OCI-LY7 (cell line): ENCODE measurements around the gene KCNMA1. TPM values are rescaled to one million over a fixed set of nuclear protein-coding genes. Genes with fewer than 3 reads are reported as not detected.

ENCODE experiments used
- BruUV-seq: library from RNA; stranded (reverse); fragments of 400-500 nt; replicated peaks from 2 replicates; lab custom pipeline; 2021; lab: Mats Ljungman, UMichigan
- CTCF ChIA-PET: fragments of 300-600 bp; sonication (Branson Sonifier 250); formaldehyde crosslinking; loops from one replicate; lab custom pipeline; 2022; ENCODE audit warnings: antibody characterized with exemption; ENCODE audit not compliant: unreplicated experiment; lab: Charles Lee
- POLR2A ChIA-PET: fragments of 300-600 bp; sonication (Branson Sonifier 250); formaldehyde crosslinking; loops from one replicate; lab custom pipeline; 2022; ENCODE audit warnings: antibody characterized with exemption; lab: Charles Lee
- DNase-seq: peaks from one replicate; pipeline ENCODE4 v3.0.0-alpha.2; 2015; ENCODE audit warnings: low spot score
- H2AFZ ChIP-seq: fragments of 200-600 bp; sonication (generic), shearing (Covaris generic); 2 replicates; pipeline ENCODE4 v1.6.1; 2014; ENCODE audit warnings: mild to moderate bottlenecking, antibody characterized with exemption, low read length, moderate library complexity
- H3K27ac ChIP-seq: fragments of 200-600 bp; sonication (generic); 2 replicates; pipeline ENCODE4 v1.5.1; 2014; ENCODE audit warnings: mixed run types, low read depth, mild to moderate bottlenecking, moderate library complexity, low read length, inconsistent platforms; ENCODE audit not compliant: poor library complexity, severe bottlenecking
- H3K36me3 ChIP-seq: fragments of 200-600 bp; sonication (generic); 2 replicates; pipeline ENCODE4 v1.6.1; 2014; ENCODE audit warnings: mild to moderate bottlenecking, antibody characterized with exemption, low read length, moderate library complexity, mixed read lengths; ENCODE audit not compliant: insufficient read depth
- H3K4me1 ChIP-seq: fragments of 200-600 bp; sonication (generic); 2 replicates; pipeline ENCODE4 v1.5.1; 2014; ENCODE audit warnings: mild to moderate bottlenecking, low read length; ENCODE audit not compliant: insufficient read depth, poor library complexity, severe bottlenecking
- H3K4me2 ChIP-seq: fragments of 200-600 bp; sonication (generic); 2 replicates; pipeline ENCODE4 v1.6.1; 2014; ENCODE audit warnings: mild to moderate bottlenecking, low read length
- H3K4me3 ChIP-seq: fragments of 200-600 bp; sonication (generic); 2 replicates; pipeline ENCODE4 v1.5.1; 2014; ENCODE audit warnings: mild to moderate bottlenecking, low read depth, low read length; ENCODE audit not compliant: poor library complexity, severe bottlenecking
- H3K79me2 ChIP-seq: fragments of 200-600 bp; sonication (generic); 2 replicates; pipeline ENCODE4 v1.6.1; 2016; ENCODE audit warnings: low read depth, mild to moderate bottlenecking, low read length, moderate library complexity, mixed read lengths; ENCODE audit not compliant: insufficient read depth
- H3K9me2 ChIP-seq: fragments of 200-600 bp; sonication (generic); 2 replicates; pipeline ENCODE4 v1.6.1; 2016; ENCODE audit warnings: mild to moderate bottlenecking, low read length, mixed read lengths; ENCODE audit not compliant: insufficient read depth
- H3K9me3 ChIP-seq: fragments of 200-600 bp; sonication (generic); 2 replicates; pipeline ENCODE4 v1.6.1; 2014; ENCODE audit warnings: mild to moderate bottlenecking, mixed run types, low read length, mixed read lengths
- H4K20me1 ChIP-seq: fragments of 200-600 bp; sonication (generic); 2 replicates; pipeline ENCODE4 v1.6.1; 2014; ENCODE audit warnings: mild to moderate bottlenecking, antibody characterized with exemption, low read length, moderate library complexity, mixed read lengths; ENCODE audit not compliant: insufficient read depth
- EZH2phosphoT487 ChIP-seq: fragments of 200-600 bp; sonication (generic); IDR thresholded peaks from 2 replicates; pipeline ENCODE4 v1.6.1; 2018; ENCODE audit warnings: low read depth, borderline replicate concordance, mild to moderate bottlenecking, mixed run types, antibody characterized with exemption, low read length, moderate library complexity, mixed read lengths
- intact Hi-C: fragments of 100-400 bp; cut with micrococcal nuclease; formaldehyde crosslinking; loops from one replicate; pipeline ENCODE4 v1.10.0; 2022; ENCODE audit not compliant: unreplicated experiment
- total RNA-seq, 2 experiments: library from RNA; depleted of rRNA in 1 of 2; stranded (reverse); fragments of >200 nt in 1 of 2; shearing (Covaris generic) in 1 of 2; gene quantifications; 2 replicates each; pipeline ENCODE4 v1.2.3, GENCODE V29; 2014 to 2022
- TF ChIP-seq, protein P1 (sequence below): fragments of 200-600 bp; sonication (generic); conservative IDR thresholded peaks from 2 replicates; pipeline ENCODE4 v1.5.1; 2014; ENCODE audit warnings: mild to moderate bottlenecking, antibody characterized with exemption, low read length, moderate library complexity, mixed read lengths

KCNMA1 gene
- total RNA-seq, 2 experiments from 2014 or later: not detected

DNA sequence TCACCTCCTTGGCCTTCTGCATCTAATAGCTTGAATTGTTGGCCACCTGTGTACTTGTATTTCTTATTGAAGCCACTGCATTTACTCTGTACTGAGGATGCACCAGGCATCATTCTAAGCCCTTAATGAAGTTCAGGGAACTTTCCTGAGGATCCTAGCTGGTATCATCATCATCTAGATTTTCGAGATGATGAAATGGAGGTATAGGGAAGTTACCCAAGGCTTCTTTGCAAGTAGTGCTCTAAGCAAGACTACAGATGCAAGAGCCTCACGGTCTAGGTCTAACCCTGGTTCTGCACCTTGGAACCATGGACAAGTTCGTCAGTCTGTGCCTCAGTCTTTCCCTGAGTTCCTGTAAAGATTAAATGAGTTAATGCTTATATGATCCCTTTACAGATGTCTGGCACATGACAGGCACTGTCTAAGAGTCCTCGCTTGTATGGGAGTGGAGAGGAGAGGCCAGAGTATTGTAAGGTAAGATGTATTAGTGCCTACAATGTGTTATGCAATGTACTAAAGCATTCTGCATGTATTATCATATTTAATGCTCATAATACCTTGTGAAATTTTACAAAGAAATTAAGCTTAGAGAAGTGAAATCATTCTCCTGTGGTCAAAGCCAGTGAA, 145.1 kb downstream of the KCNMA1 start:
- Histone ChIP-seq H3K9me2 (no peaks in the 10 kb centered on the region), H3K79me2 (no peaks in the 10 kb centered on the region), H3K4me2 (no peak overlapping the region), H4K20me1 (no peaks in the 10 kb centered on the region), H3K9me3 (no peaks in the 10 kb centered on the region), H3K4me1 (no peaks in the 10 kb centered on the region), H3K36me3 (no peaks in the 10 kb centered on the region), H3K4me3 (no peak overlapping the region), H2AFZ (no peak overlapping the region), H3K27ac (no peak overlapping the region)
- ChIA-PET POLR2A (interaction anchor here (0.5 kb wide), 1 partner anchor 126 kb away, joined by 4 read pairs; no protein-coding TSS in a partner anchor), CTCF (no interaction called here)
- no TSS peak for BruUV-seq
- intact Hi-C loops: no loop called here
- DNase-seq: no peak
- TF ChIP-seq, protein P1, sequence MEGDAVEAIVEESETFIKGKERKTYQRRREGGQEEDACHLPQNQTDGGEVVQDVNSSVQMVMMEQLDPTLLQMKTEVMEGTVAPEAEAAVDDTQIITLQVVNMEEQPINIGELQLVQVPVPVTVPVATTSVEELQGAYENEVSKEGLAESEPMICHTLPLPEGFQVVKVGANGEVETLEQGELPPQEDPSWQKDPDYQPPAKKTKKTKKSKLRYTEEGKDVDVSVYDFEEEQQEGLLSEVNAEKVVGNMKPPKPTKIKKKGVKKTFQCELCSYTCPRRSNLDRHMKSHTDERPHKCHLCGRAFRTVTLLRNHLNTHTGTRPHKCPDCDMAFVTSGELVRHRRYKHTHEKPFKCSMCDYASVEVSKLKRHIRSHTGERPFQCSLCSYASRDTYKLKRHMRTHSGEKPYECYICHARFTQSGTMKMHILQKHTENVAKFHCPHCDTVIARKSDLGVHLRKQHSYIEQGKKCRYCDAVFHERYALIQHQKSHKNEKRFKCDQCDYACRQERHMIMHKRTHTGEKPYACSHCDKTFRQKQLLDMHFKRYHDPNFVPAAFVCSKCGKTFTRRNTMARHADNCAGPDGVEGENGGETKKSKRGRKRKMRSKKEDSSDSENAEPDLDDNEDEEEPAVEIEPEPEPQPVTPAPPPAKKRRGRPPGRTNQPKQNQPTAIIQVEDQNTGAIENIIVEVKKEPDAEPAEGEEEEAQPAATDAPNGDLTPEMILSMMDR: no peak
- no peak for TF ChIP-seq EZH2phosphoT487

DNA sequence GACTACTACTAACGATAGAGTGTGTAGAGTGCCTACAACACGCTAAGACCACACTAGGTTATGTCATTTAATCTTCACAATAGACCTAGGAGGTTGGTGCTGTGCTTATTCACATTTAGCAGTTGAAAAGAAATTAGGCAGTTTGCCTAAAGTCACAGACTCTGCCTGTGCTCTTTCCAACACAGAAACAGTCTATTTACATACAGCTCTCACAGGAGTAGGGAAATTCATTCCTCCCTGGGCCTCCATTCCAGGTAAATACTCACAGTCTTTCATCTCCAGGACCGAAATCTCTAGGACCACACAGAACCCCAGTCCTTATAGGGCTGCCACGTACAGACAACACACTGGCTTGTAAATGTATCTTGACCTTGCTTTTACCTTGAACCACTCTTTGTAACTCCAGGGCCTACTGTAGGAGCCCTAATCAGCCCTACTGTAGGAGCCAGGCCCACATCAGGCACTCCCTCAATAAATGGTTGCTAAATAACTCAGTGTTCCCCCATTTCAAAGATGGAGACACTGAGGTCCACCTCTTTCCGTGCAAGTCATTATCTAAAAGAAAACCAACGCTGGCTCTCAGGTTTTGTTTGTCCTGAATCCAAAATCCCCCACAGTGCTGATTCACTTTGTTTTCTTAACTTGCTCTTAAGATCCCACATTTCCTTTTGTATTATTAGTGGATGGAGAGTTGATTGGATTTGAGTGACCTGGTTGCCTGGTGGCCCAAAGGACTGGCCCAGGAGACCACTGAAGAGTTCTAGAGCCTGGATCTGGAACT, 146.9 kb downstream of the KCNMA1 start:
- TF ChIP-seq, protein P1: no peak
- TF ChIP-seq EZH2phosphoT487: no peak
- CTCF ChIA-PET: interaction anchor here (0.6 kb wide), 1 partner anchor 95 kb away, joined by 3 read pairs; no protein-coding TSS in a partner anchor
- Histone ChIP-seq H3K9me2 (no peaks in the 10 kb centered on the region), H3K79me2 (no peaks in the 10 kb centered on the region), H3K27ac (no peak overlapping the region), H2AFZ (no peak overlapping the region), H3K4me2 (no peak overlapping the region), H3K36me3 (no peaks in the 10 kb centered on the region), H3K4me3 (no peak overlapping the region), H3K9me3 (no peaks in the 10 kb centered on the region), H3K4me1 (no peaks in the 10 kb centered on the region), H4K20me1 (no peaks in the 10 kb centered on the region)
- POLR2A ChIA-PET: no interaction called here
- BruUV-seq: no TSS peak
- no peak for DNase-seq
- intact Hi-C loops: no loop called here

DNA sequence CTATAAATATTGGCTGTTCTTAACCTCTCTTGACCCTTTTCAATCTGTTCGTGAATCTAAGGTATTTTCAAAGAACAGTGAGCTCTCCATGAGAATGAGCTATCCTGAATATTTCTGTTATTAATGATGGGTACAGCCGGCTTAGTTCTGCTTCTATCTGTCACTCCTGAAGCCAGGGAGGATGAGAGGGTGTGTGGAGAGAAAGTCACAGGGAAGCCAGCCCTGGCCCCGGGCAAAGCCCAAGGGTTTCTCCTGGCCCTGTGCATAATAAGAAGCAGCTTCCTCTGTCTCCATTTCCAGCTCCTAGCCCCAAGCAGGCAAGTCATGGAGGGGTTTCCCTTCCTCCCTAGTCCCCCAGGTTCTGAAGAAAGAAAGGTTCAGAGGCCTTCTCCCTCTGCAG, 151.1 kb downstream of the KCNMA1 start:
- DNase-seq: no peak
- no peaks in the 10 kb centered on the region for H4K20me1 ChIP-seq
- H3K79me2 ChIP-seq: no peaks in the 10 kb centered on the region
- intact Hi-C loops: no loop called here
- H3K27ac ChIP-seq: no peak overlapping the region
- H3K36me3 ChIP-seq: no peaks in the 10 kb centered on the region
- H3K4me2 ChIP-seq: no peak overlapping the region
- no peaks in the 10 kb centered on the region for H3K9me3 ChIP-seq
- H2AFZ ChIP-seq: no peak overlapping the region
- TF ChIP-seq, protein P1: no peak
- no peak for TF ChIP-seq EZH2phosphoT487
- POLR2A ChIA-PET: interaction anchor here (0.7 kb wide), 1 partner anchor 1720 kb away, joined by 3 read pairs; no protein-coding TSS in a partner anchor
- H3K4me3 ChIP-seq: no peak overlapping the region
- CTCF ChIA-PET: no interaction called here
- no peaks in the 10 kb centered on the region for H3K4me1 ChIP-seq
- no peaks in the 10 kb centered on the region for H3K9me2 ChIP-seq
- BruUV-seq: no TSS peak
